GM18858 (cell line): ENCODE data around the gene FGR.
"Not testable (repeated sequence)": the region's sequence is repeated elsewhere in the genome, so short reads cannot be mapped to it uniquely, and the experiment has no call there.

ENCODE experiments used
- ATAC-seq: cut with Tn5 transposase; IDR thresholded peaks from one replicate; pipeline ENCODE4 v1.9.1; 2021; ENCODE audit not compliant: unreplicated experiment

FGR gene

GRCh38 chr1:27660300-27660835 is 25.4 kb upstream of the FGR start:
- ATAC-seq, result no peak

- peak; percentile 48 for ATAC-seq
These were observed 24.7 kb upstream of the FGR start for GRCh38 chr1:27659497-27660299.

- no peak for ATAC-seq
These were observed 24.0 kb upstream of the FGR start for GRCh38 chr1:27658951-27659496.

GRCh38 chr1:27656157-27656893 is 21.3 kb upstream of the FGR start:
- no peak for ATAC-seq

- no peak for ATAC-seq
These were observed 20.4 kb upstream of the FGR start for GRCh38 chr1:27655151-27655937.

- ATAC-seq, result no peak
These were observed 17.3 kb upstream of the FGR start for GRCh38 chr1:27652111-27652864.

- ATAC-seq, result no peak
These were observed 15.7 kb upstream of the FGR start for GRCh38 chr1:27650539-27651175.

- ATAC-seq, result no peak
These were observed 15.2 kb upstream of the FGR start for GRCh38 chr1:27650171-27650538.

- ATAC-seq, result no peak
These were observed 14.3 kb upstream of the FGR start for GRCh38 chr1:27649306-27649635.

GRCh38 chr1:27648602-27649305 is 13.8 kb upstream of the FGR start:
- no peak for ATAC-seq

GRCh38 chr1:27647328-27647727 is 12.3 kb upstream of the FGR start:
- no peak for ATAC-seq

GRCh38 chr1:27646676-27647075 is 11.7 kb upstream of the FGR start:
- ATAC-seq, result no peak

GRCh38 chr1:27645071-27645415 is 10.1 kb upstream of the FGR start:
- no peak for ATAC-seq

GRCh38 chr1:27644369-27645070 is 9.5 kb upstream of the FGR start:
- ATAC-seq, result no peak

- peak; percentile 47 for ATAC-seq
These were observed 8.8 kb upstream of the FGR start for GRCh38 chr1:27643600-27644368.

GRCh38 chr1:27640514-27640913 is 5.5 kb upstream of the FGR start:
- ATAC-seq, result not testable (repeated sequence)

GRCh38 chr1:27638805-27639204 is 3.8 kb upstream of the FGR start:
- no peak for ATAC-seq

GRCh38 chr1:27638047-27638734 is 3.2 kb upstream of the FGR start:
- no peak for ATAC-seq
